Natural killer cell (primary cell): ENCODE results near the gene KIRREL3. TPM values are rescaled to one million over a fixed set of nuclear protein-coding genes. Genes with fewer than 3 reads are reported as not detected.

Source experiments
- ATAC-seq, 3 donors: fragments of 150-1000 bp in 2 of 3; fragments of 200-7000 bp in 1 of 3; cut with Tn5 transposase; 1 replicate in 1 of 3; 2 replicates in 2 of 3; pipeline ENCODE4 v1.10.0; 2021; ENCODE audit warnings: mild to moderate bottlenecking in 2 of 3, moderate library complexity in 2 of 3
- DNase-seq, 2 donors: peaks; one replicate each; pipeline versions ENCODE4 v3.0.0 to v3.0.0-alpha.2; 2013 to 2021; ENCODE audit warnings: mixed read lengths in 1 of 2
- H3K27ac ChIP-seq: one replicate; pipeline ENCODE4 v1.5.1; 2013; ENCODE audit warnings: mild to moderate bottlenecking, low read length
- H3K27me3 ChIP-seq: one replicate; pipeline ENCODE4 v1.6.1; 2013; ENCODE audit warnings: low read length; ENCODE audit not compliant: control insufficient read depth, insufficient read depth
- H3K36me3 ChIP-seq: one replicate; pipeline ENCODE4 v1.6.1; 2013; ENCODE audit warnings: low read length; ENCODE audit not compliant: control insufficient read depth, insufficient read depth
- H3K4me1 ChIP-seq: one replicate; pipeline ENCODE4 v1.6.1; 2013; ENCODE audit warnings: low read length; ENCODE audit not compliant: control insufficient read depth, insufficient read depth
- H3K4me3 ChIP-seq: one replicate; pipeline ENCODE4 v1.5.1; 2013; ENCODE audit warnings: low read length
- H3K9me3 ChIP-seq: one replicate; pipeline ENCODE4 v1.6.1; 2013; ENCODE audit warnings: low read length; ENCODE audit not compliant: control insufficient read depth, insufficient read depth
- H3K27ac Mint-ChIP-seq, 2 donors: one replicate each; pipeline ENCODE4 v1.8.0; 2022; ENCODE audit warnings: mild to moderate bottlenecking in 2 of 2, mixed read lengths in 2 of 2, moderate library complexity in 1 of 2
- H3K27me3 Mint-ChIP-seq, 2 donors: one replicate each; pipeline ENCODE4 v1.8.0; 2022; ENCODE audit warnings: low read depth in 2 of 2, mixed read lengths in 2 of 2
- H3K36me3 Mint-ChIP-seq: one replicate; pipeline ENCODE4 v1.8.0; 2022; ENCODE audit warnings: mixed read lengths
- H3K4me1 Mint-ChIP-seq, 2 donors: one replicate each; pipeline ENCODE4 v1.8.0; 2022; ENCODE audit warnings: mixed read lengths in 2 of 2
- H3K4me3 Mint-ChIP-seq: one replicate; pipeline ENCODE4 v1.8.0; 2022; ENCODE audit warnings: mild to moderate bottlenecking, moderate library complexity, mixed read lengths
- H3K9me3 Mint-ChIP-seq, 2 donors: one replicate each; pipeline ENCODE4 v1.8.0; 2022; ENCODE audit warnings: mixed read lengths in 2 of 2
- CTCF ChIP-seq: fragments of 200-600 bp; IDR thresholded peaks from one replicate; pipeline ENCODE4 v1.8.0; 2022; ENCODE audit warnings: antibody characterized with exemption
- WGBS: methylation state at CpG from one replicate; pipeline ENCODE4 v1.1.7; 2013; ENCODE audit warnings: missing lambda C conversion rate; ENCODE audit not compliant: insufficient coverage; 5-methylcytosine and 5-hydroxymethylcytosine counted together
- intact Hi-C: fragments of 100-400 bp; cut with micrococcal nuclease; formaldehyde crosslinking; loops from one replicate; pipeline ENCODE4 v1.14.2; 2022
- total RNA-seq, 4 donors: library from RNA; stranded (reverse); fragments of 120-200 nt in 1 of 4; gene quantifications; one replicate each; pipeline versions ENCODE4 v1.2.3 to v1.2.4, GENCODE V29; 2013 to 2022

Gene KIRREL3
- total RNA-seq, 3 donors from 2014 or later (not counting 1 experiment from before 2014, with no cell fraction given), result not detected

GRCh38 chr11:126547691-126548090 is 452.9 kb downstream of the KIRREL3 start:
- H3K4me3 ChIP-seq, result no peak overlapping the region
- H3K27me3 Mint-ChIP-seq, result peaks cover 8 to 16% of the 10 kb centered on the region in 2 donors
- H3K27ac Mint-ChIP-seq, result no peak overlapping the region
- no peak overlapping the region for H3K27ac ChIP-seq
- H3K4me1 Mint-ChIP-seq, result no peaks in the 10 kb centered on the region
- no peaks in the 10 kb centered on the region for H3K36me3 Mint-ChIP-seq
- no peaks in the 10 kb centered on the region for H3K36me3 ChIP-seq
- DNase-seq (no peak), ATAC-seq (no peak)
- H3K4me3 Mint-ChIP-seq, result no peak overlapping the region
- intact Hi-C loops, result no loop called here
- no peaks in the 10 kb centered on the region for H3K9me3 Mint-ChIP-seq
- no peaks in the 10 kb centered on the region for H3K4me1 ChIP-seq
- no peak for TF ChIP-seq CTCF
- 86% methylated on average over 9 of the region's 9 CpGs for WGBS
- no peaks in the 10 kb centered on the region for H3K27me3 ChIP-seq
- no peaks in the 10 kb centered on the region for H3K9me3 ChIP-seq

- Histone ChIP-seq H3K36me3 (no peaks in the 10 kb centered on the region), H3K27ac (no peak overlapping the region), H3K4me3 (no peak overlapping the region), H3K4me1 (no peaks in the 10 kb centered on the region), H3K9me3 (no peaks in the 10 kb centered on the region), H3K27me3 (no peaks in the 10 kb centered on the region)
- no peaks in the 10 kb centered on the region for H3K36me3 Mint-ChIP-seq
- H3K4me1 Mint-ChIP-seq, result no peaks in the 10 kb centered on the region
- DNase-seq (no peak), ATAC-seq (no peak)
- no peak overlapping the region for H3K27ac Mint-ChIP-seq
- H3K9me3 Mint-ChIP-seq, result no peaks in the 10 kb centered on the region
- no peak for TF ChIP-seq CTCF
- intact Hi-C loops, result no loop called here
- WGBS, result 91% methylated on average over 9 of the region's 9 CpGs
- H3K4me3 Mint-ChIP-seq, result no peak overlapping the region
- H3K27me3 Mint-ChIP-seq, result peaks cover 8 to 16% of the 10 kb centered on the region in 2 donors
These were observed 453.4 kb downstream of the KIRREL3 start for GRCh38 chr11:126547161-126547560.

GRCh38 chr11:126546694-126547093 is 453.9 kb downstream of the KIRREL3 start:
- no peaks in the 10 kb centered on the region for H3K27me3 ChIP-seq
- no peak for ATAC-seq
- H3K27me3 Mint-ChIP-seq, result peaks cover 8 to 16% of the 10 kb centered on the region in 2 donors
- no peak overlapping the region for H3K27ac Mint-ChIP-seq
- no peaks in the 10 kb centered on the region for H3K36me3 ChIP-seq
- H3K9me3 Mint-ChIP-seq, result no peaks in the 10 kb centered on the region
- intact Hi-C loops, result no loop called here
- no peaks in the 10 kb centered on the region for H3K4me1 Mint-ChIP-seq
- WGBS, result 84% methylated on average over 5 of the region's 5 CpGs
- no peak overlapping the region for H3K4me3 Mint-ChIP-seq
- no peak overlapping the region for H3K4me3 ChIP-seq
- no peaks in the 10 kb centered on the region for H3K36me3 Mint-ChIP-seq
- no peaks in the 10 kb centered on the region for H3K9me3 ChIP-seq
- no peak for TF ChIP-seq CTCF
- no peak for DNase-seq
- no peaks in the 10 kb centered on the region for H3K4me1 ChIP-seq
- H3K27ac ChIP-seq, result no peak overlapping the region

- peaks cover 8 to 16% of the 10 kb centered on the region in 2 donors for H3K27me3 Mint-ChIP-seq
- ATAC-seq, result no peak
These were observed 454.4 kb downstream of the KIRREL3 start for GRCh38 chr11:126546191-126546590.

More at GRCh38 chr11:126546191-126546590, 454.4 kb downstream of the KIRREL3 start:
- Histone ChIP-seq H3K4me1 (no peaks in the 10 kb centered on the region), H3K9me3 (no peaks in the 10 kb centered on the region), H3K4me3 (no peak overlapping the region), H3K36me3 (no peaks in the 10 kb centered on the region), H3K27ac (no peak overlapping the region), H3K27me3 (no peaks in the 10 kb centered on the region)
- Mint-ChIP-seq H3K36me3 (no peaks in the 10 kb centered on the region), H3K4me3 (no peak overlapping the region), H3K9me3 (no peaks in the 10 kb centered on the region), H3K27ac (no peak overlapping the region), H3K4me1 (no peaks in the 10 kb centered on the region)
- 95% methylated on average over 2 of the region's 2 CpGs for WGBS
- intact Hi-C loops, result no loop called here
- no peak for TF ChIP-seq CTCF
- no peak for DNase-seq
